HEK293 (cell line): Measurements from ENCODE around the gene GALNT9.

Experiments
- CTCF ChIA-PET: fragments of 350-600 bp; formaldehyde crosslinking; extraction: SDS; loops from one replicate; lab custom pipeline; 2021; ENCODE audit warnings: antibody characterized with exemption; lab: Yijun Ruan, JAX
- POLR2A ChIA-PET: fragments of 300-600 bp; formaldehyde crosslinking; extraction: SDS; loops from one replicate; lab custom pipeline; 2020; ENCODE audit warnings: antibody characterized with exemption, inconsistent platforms; lab: Yijun Ruan, JAX
- H3K27ac ChIP-seq: fragments of 200-500 bp; sonication (Bioruptor generic); 2 replicates; pipeline ENCODE4 v1.5.1; 2014; ENCODE audit warnings: low read depth, low read length, control low read depth, inconsistent platforms; ENCODE audit errors: extremely low read depth
- H3K36me3 ChIP-seq, 2 experiments: fragments of 200-500 bp in 1 of 2; sonication (Bioruptor generic) in 1 of 2; 1 replicate in 1 of 2; 2 replicates in 1 of 2; pipeline ENCODE4 v1.5.1; 2014 to 2017; ENCODE audit warnings: inconsistent platforms in 2 of 2, low read length in 2 of 2; ENCODE audit not compliant: control insufficient read depth in 2 of 2, insufficient read depth in 1 of 2
- H3K4me1 ChIP-seq: fragments of 200-500 bp; sonication (Bioruptor generic); 2 replicates; pipeline ENCODE4 v1.5.1; 2014; ENCODE audit warnings: mild to moderate bottlenecking, low read length, inconsistent platforms; ENCODE audit not compliant: control insufficient read depth, insufficient read depth
- H3K4me3 ChIP-seq: 2 replicates; pipeline ENCODE4 v1.5.1; 2011; ENCODE audit warnings: low read depth, mild to moderate bottlenecking, control low read depth, low read length, moderate library complexity
- H3K9me3 ChIP-seq: fragments of 200-500 bp; sonication (Bioruptor generic); 2 replicates; pipeline ENCODE4 v1.5.1; 2014; ENCODE audit warnings: low read depth, low read length, inconsistent platforms; ENCODE audit not compliant: control insufficient read depth, insufficient read depth
- EGR2 ChIP-seq: fragments of 450-650 bp; formaldehyde crosslinking; IDR thresholded peaks from 2 replicates; pipeline ENCODE4 v1.5.1; 2016; ENCODE audit warnings: low read depth, missing biosample characterization, missing genetic modification characterization
- KLF10 ChIP-seq: fragments of 450-650 bp; IDR thresholded peaks from 2 replicates; pipeline ENCODE4 v1.5.1; 2018; ENCODE audit warnings: missing biosample characterization, mild to moderate bottlenecking, missing genetic modification characterization
- PRDM1 ChIP-seq: fragments of 450-650 bp; formaldehyde crosslinking; IDR thresholded peaks from 2 replicates; pipeline ENCODE4; 2016; ENCODE audit warnings: missing biosample characterization, missing genetic modification characterization
- REPIN1 ChIP-seq: fragments of 450-650 bp; formaldehyde crosslinking; IDR thresholded peaks from 2 replicates; pipeline ENCODE4 v1.5.1; 2017; ENCODE audit warnings: missing biosample characterization, missing genetic modification characterization, low read depth
- SP3 ChIP-seq: fragments of 450-650 bp; formaldehyde crosslinking; IDR thresholded peaks from 2 replicates; pipeline ENCODE4 v1.5.1; 2016; ENCODE audit warnings: missing biosample characterization, missing genetic modification characterization
- ZBTB48 ChIP-seq: fragments of 450-650 bp; formaldehyde crosslinking; IDR thresholded peaks from 2 replicates; pipeline ENCODE4 v1.5.1; 2016; ENCODE audit warnings: missing biosample characterization, missing genetic modification characterization
- ZFHX2 ChIP-seq: fragments of 450-650 bp; formaldehyde crosslinking; conservative IDR thresholded peaks from 2 replicates; pipeline ENCODE4 v1.5.1; 2016; ENCODE audit warnings: missing biosample characterization, missing genetic modification characterization
- ZFP37 ChIP-seq: fragments of 450-650 bp; formaldehyde crosslinking; IDR thresholded peaks from 2 replicates; pipeline ENCODE4 v1.5.1; 2016; ENCODE audit warnings: missing biosample characterization, missing genetic modification characterization
- ZNF10 ChIP-seq: fragments of 450-650 bp; formaldehyde crosslinking; IDR thresholded peaks from 2 replicates; pipeline ENCODE4 v1.5.1; 2017; ENCODE audit warnings: missing biosample characterization, missing genetic modification characterization
- ZNF169 ChIP-seq: fragments of 450-650 bp; formaldehyde crosslinking; IDR thresholded peaks from 2 replicates; pipeline ENCODE4 v1.5.1; 2016; ENCODE audit warnings: missing biosample characterization, missing genetic modification characterization
- ZNF175 ChIP-seq: fragments of 450-650 bp; formaldehyde crosslinking; IDR thresholded peaks from 2 replicates; pipeline ENCODE4 v1.5.1; 2016; ENCODE audit warnings: missing biosample characterization, missing genetic modification characterization
- ZNF184 ChIP-seq: fragments of 450-650 bp; IDR thresholded peaks from 2 replicates; pipeline ENCODE4 v1.5.1; 2018; ENCODE audit warnings: missing biosample characterization, mild to moderate bottlenecking, missing genetic modification characterization
- ZNF211 ChIP-seq: fragments of 450-650 bp; formaldehyde crosslinking; IDR thresholded peaks from 2 replicates; pipeline ENCODE4 v1.5.1; 2016; ENCODE audit warnings: low read depth, missing biosample characterization, missing genetic modification characterization
- ZNF324 ChIP-seq: fragments of 450-650 bp; formaldehyde crosslinking; IDR thresholded peaks from 2 replicates; pipeline ENCODE4 v1.5.1; 2016; ENCODE audit warnings: missing biosample characterization, missing genetic modification characterization
- ZNF335 ChIP-seq: fragments of 450-650 bp; formaldehyde crosslinking; conservative IDR thresholded peaks from 2 replicates; pipeline ENCODE4 v1.5.1; 2016; ENCODE audit warnings: missing biosample characterization, missing genetic modification characterization
- ZNF354C ChIP-seq: fragments of 450-650 bp; formaldehyde crosslinking; IDR thresholded peaks from 2 replicates; pipeline ENCODE4 v1.5.1; 2016; ENCODE audit warnings: missing biosample characterization, missing genetic modification characterization, low read depth, borderline replicate concordance
- ZNF423 ChIP-seq: fragments of 450-650 bp; formaldehyde crosslinking; IDR thresholded peaks from 2 replicates; pipeline ENCODE4 v1.5.1; 2016; ENCODE audit warnings: missing biosample characterization, missing genetic modification characterization
- ZNF629 ChIP-seq: fragments of 450-650 bp; formaldehyde crosslinking; IDR thresholded peaks from 2 replicates; pipeline ENCODE4 v1.5.1; 2017; ENCODE audit warnings: missing biosample characterization, missing genetic modification characterization
- ZNF701 ChIP-seq: fragments of 450-650 bp; formaldehyde crosslinking; IDR thresholded peaks from 2 replicates; pipeline ENCODE4 v1.5.1; 2016; ENCODE audit warnings: missing biosample characterization, missing genetic modification characterization
- TF ChIP-seq, protein P1 (sequence below): fragments of 450-650 bp; formaldehyde crosslinking; IDR thresholded peaks from 2 replicates; pipeline ENCODE4 v1.5.1; 2016; ENCODE audit warnings: missing biosample characterization, missing genetic modification characterization
- TF ChIP-seq, protein P2 (sequence below): fragments of 450-650 bp; formaldehyde crosslinking; IDR thresholded peaks from 2 replicates; pipeline ENCODE4 v1.5.1; 2016; ENCODE audit warnings: missing biosample characterization, missing genetic modification characterization
- TF ChIP-seq, protein P3 (sequence below): fragments of 450-650 bp; IDR thresholded peaks from 2 replicates; pipeline ENCODE4 v1.5.1; 2018; ENCODE audit warnings: missing biosample characterization, mild to moderate bottlenecking, missing genetic modification characterization
- TF ChIP-seq, protein P4 (sequence below): fragments of 450-650 bp; formaldehyde crosslinking; IDR thresholded peaks from 2 replicates; pipeline ENCODE4 v1.5.1; 2016; ENCODE audit warnings: missing biosample characterization, missing genetic modification characterization
- TF ChIP-seq, protein P5 (sequence below): fragments of 450-650 bp; formaldehyde crosslinking; IDR thresholded peaks from 2 replicates; pipeline ENCODE4 v1.5.1; 2016; ENCODE audit warnings: missing biosample characterization, missing genetic modification characterization

Gene GALNT9

DNA sequence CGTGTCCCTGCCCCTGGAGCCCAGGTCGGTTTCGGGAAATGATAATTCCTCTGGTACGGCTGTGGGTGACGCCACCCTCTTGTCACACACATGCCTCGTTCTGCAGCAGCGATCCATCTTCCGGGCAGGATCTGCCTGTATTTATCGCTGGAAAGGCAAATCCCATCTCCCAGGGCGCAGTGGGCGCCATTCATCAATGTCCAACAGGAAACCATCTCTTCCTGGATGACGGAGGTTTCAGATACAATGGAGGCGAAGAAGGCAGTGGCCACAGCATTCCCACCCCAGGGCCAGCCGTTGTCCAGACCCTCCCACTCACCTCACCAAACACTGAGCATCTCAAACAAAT, 110.9 kb downstream of the GALNT9 start:
- no peaks in the 10 kb centered on the region for H3K9me3 ChIP-seq
- H3K36me3 ChIP-seq, result no peaks in the 10 kb centered on the region
- no peak overlapping the region for H3K4me3 ChIP-seq
- H3K27ac ChIP-seq, result no peak overlapping the region
- H3K4me1 ChIP-seq, result no peaks in the 10 kb centered on the region
- TF ChIP-seq ZNF354C (tag by site-specific recombination) (no peak), SP3 (tag by site-specific recombination) (no peak), ZNF211 (tag by site-specific recombination) (no peak), PRDM1 (tag by site-specific recombination) (no peak), EGR2 (tag by site-specific recombination) (no peak)
- TF ChIP-seq, protein P1, sequence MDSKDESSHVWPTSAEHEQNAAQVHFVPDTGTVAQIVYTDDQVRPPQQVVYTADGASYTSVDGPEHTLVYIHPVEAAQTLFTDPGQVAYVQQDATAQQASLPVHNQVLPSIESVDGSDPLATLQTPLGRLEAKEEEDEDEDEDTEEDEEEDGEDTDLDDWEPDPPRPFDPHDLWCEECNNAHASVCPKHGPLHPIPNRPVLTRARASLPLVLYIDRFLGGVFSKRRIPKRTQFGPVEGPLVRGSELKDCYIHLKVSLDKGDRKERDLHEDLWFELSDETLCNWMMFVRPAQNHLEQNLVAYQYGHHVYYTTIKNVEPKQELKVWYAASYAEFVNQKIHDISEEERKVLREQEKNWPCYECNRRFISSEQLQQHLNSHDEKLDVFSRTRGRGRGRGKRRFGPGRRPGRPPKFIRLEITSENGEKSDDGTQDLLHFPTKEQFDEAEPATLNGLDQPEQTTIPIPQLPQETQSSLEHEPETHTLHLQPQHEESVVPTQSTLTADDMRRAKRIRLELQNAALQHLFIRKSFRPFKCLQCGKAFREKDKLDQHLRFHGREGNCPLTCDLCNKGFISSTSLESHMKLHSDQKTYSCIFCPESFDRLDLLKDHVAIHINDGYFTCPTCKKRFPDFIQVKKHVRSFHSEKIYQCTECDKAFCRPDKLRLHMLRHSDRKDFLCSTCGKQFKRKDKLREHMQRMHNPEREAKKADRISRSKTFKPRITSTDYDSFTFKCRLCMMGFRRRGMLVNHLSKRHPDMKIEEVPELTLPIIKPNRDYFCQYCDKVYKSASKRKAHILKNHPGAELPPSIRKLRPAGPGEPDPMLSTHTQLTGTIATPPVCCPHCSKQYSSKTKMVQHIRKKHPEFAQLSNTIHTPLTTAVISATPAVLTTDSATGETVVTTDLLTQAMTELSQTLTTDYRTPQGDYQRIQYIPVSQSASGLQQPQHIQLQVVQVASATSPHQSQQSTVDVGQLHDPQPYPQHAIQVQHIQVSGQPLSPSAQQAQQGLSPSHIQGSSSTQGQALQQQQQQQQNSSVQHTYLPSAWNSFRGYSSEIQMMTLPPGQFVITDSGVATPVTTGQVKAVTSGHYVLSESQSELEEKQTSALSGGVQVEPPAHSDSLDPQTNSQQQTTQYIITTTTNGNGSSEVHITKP, result no peak
- TF ChIP-seq, protein P2, sequence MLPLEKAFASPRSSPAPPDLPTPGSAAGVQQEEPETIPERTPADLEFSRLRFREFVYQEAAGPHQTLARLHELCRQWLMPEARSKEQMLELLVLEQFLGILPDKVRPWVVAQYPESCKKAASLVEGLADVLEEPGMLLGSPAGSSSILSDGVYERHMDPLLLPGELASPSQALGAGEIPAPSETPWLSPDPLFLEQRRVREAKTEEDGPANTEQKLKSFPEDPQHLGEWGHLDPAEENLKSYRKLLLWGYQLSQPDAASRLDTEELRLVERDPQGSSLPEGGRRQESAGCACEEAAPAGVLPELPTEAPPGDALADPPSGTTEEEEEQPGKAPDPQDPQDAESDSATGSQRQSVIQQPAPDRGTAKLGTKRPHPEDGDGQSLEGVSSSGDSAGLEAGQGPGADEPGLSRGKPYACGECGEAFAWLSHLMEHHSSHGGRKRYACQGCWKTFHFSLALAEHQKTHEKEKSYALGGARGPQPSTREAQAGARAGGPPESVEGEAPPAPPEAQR, result no peak
- TF ChIP-seq, protein P3, sequence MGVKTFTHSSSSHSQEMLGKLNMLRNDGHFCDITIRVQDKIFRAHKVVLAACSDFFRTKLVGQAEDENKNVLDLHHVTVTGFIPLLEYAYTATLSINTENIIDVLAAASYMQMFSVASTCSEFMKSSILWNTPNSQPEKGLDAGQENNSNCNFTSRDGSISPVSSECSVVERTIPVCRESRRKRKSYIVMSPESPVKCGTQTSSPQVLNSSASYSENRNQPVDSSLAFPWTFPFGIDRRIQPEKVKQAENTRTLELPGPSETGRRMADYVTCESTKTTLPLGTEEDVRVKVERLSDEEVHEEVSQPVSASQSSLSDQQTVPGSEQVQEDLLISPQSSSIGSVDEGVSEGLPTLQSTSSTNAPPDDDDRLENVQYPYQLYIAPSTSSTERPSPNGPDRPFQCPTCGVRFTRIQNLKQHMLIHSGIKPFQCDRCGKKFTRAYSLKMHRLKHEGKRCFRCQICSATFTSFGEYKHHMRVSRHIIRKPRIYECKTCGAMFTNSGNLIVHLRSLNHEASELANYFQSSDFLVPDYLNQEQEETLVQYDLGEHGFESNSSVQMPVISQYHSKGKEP (tag by site-specific recombination), result no peak
- ChIA-PET CTCF (interaction anchor here (0.6 to 1.9 kb wide), 10 partner anchors 11 to 331 kb away, joined by 3 to 16 read pairs (median 4); no protein-coding TSS in a partner anchor), POLR2A (interaction anchor here (1.3 kb wide), 1 partner anchor 65 kb away, joined by 9 read pairs; no protein-coding TSS in a partner anchor)

DNA sequence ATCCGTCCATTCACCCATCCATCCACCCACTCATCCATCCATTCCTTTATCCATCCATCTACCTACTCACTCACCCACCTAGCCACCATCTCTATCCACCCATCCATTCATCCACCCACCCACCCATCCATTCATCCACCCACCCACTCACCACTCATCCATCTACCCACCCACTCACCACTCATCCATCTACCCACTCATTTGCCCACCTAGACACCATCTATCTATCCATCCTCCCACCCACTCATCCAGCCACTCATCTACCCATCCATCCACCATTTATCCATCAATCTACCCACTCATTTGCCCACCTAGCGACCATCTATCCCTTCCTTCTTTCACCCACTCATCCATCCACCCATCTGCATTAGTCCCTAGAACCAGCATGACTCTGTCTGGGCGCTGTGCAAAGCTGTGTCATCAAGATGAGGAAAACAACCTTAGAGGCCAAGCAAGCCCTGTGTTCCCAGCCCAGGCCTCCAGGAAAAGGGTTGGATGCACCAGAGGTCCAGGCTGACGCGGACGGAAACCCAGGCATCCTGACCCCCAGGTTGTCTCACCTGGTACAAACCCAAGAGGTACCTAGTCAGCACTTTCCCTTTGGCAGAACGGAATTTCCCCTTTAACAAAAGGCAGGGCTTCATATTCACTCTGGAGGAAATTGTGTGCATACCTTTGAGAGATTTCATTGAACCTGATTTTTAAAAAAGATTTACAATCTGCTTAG, 111.4 kb downstream of the GALNT9 start:
- Histone ChIP-seq H3K4me3 (no peak overlapping the region), H3K9me3 (no peaks in the 10 kb centered on the region), H3K36me3 (no peaks in the 10 kb centered on the region), H3K4me1 (no peaks in the 10 kb centered on the region), H3K27ac (no peak overlapping the region)
- ChIA-PET CTCF (interaction anchor here (0.6 to 1.4 kb wide), 2 partner anchors 39 to 331 kb away, joined by 3 to 4 read pairs; no protein-coding TSS in a partner anchor), POLR2A (no interaction called here)
- TF ChIP-seq ZNF175 (tag by site-specific recombination) (no peak), KLF10 (tag by site-specific recombination) (no peak), ZNF629 (tag by site-specific recombination) (no peak), ZNF701 (tag by site-specific recombination) (no peak), ZFHX2 (tag by site-specific recombination) (peak; percentile 99), ZNF184 (tag by site-specific recombination) (no peak), ZFP37 (tag by site-specific recombination) (no peak), ZNF324 (no peak), REPIN1 (tag by site-specific recombination) (no peak), ZNF10 (no peak), EGR2 (tag by site-specific recombination) (peak; percentile 100), ZBTB48 (tag by site-specific recombination) (no peak), ZNF169 (tag by site-specific recombination) (no peak), ZNF423 (tag by site-specific recombination) (no peak), ZNF335 (tag by site-specific recombination) (no peak)
- TF ChIP-seq, protein P4, sequence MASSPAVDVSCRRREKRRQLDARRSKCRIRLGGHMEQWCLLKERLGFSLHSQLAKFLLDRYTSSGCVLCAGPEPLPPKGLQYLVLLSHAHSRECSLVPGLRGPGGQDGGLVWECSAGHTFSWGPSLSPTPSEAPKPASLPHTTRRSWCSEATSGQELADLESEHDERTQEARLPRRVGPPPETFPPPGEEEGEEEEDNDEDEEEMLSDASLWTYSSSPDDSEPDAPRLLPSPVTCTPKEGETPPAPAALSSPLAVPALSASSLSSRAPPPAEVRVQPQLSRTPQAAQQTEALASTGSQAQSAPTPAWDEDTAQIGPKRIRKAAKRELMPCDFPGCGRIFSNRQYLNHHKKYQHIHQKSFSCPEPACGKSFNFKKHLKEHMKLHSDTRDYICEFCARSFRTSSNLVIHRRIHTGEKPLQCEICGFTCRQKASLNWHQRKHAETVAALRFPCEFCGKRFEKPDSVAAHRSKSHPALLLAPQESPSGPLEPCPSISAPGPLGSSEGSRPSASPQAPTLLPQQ (tag by site-specific recombination), result no peak
- TF ChIP-seq, protein P5, sequence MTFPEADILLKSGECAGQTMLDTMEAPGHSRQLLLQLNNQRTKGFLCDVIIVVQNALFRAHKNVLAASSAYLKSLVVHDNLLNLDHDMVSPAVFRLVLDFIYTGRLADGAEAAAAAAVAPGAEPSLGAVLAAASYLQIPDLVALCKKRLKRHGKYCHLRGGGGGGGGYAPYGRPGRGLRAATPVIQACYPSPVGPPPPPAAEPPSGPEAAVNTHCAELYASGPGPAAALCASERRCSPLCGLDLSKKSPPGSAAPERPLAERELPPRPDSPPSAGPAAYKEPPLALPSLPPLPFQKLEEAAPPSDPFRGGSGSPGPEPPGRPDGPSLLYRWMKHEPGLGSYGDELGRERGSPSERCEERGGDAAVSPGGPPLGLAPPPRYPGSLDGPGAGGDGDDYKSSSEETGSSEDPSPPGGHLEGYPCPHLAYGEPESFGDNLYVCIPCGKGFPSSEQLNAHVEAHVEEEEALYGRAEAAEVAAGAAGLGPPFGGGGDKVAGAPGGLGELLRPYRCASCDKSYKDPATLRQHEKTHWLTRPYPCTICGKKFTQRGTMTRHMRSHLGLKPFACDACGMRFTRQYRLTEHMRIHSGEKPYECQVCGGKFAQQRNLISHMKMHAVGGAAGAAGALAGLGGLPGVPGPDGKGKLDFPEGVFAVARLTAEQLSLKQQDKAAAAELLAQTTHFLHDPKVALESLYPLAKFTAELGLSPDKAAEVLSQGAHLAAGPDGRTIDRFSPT, result no peak
